ENCODE data around the gene CCDC24.

DNA sequence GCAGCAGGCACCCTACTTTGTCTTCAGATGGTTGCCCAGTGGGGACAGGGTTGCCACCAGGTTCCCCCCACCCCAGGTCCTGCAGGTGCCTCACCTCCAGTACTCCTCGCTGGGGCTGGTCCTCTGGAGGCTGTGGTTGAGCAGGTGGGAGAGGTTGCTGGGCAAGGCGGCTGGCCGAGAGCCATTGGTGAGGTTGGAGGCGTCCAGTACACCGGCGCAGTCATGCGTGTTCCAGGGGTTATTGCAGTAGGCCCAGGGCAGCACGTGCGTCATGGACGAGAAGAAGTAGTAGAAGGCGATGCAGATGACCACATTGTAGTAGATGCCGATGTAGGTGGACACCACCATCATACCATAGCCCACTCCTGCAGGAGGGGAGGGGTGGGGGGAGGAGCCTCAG lies 16.9 kb downstream of the CCDC24 start:
- TF ChIP-seq, protein P1, sequence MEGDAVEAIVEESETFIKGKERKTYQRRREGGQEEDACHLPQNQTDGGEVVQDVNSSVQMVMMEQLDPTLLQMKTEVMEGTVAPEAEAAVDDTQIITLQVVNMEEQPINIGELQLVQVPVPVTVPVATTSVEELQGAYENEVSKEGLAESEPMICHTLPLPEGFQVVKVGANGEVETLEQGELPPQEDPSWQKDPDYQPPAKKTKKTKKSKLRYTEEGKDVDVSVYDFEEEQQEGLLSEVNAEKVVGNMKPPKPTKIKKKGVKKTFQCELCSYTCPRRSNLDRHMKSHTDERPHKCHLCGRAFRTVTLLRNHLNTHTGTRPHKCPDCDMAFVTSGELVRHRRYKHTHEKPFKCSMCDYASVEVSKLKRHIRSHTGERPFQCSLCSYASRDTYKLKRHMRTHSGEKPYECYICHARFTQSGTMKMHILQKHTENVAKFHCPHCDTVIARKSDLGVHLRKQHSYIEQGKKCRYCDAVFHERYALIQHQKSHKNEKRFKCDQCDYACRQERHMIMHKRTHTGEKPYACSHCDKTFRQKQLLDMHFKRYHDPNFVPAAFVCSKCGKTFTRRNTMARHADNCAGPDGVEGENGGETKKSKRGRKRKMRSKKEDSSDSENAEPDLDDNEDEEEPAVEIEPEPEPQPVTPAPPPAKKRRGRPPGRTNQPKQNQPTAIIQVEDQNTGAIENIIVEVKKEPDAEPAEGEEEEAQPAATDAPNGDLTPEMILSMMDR (CRISPR knock-in tag; IDR thresholded peaks at IDR 0.05): no peak
- TF ChIP-seq ZNF878 (CRISPR knock-in tag; IDR thresholded peaks at IDR 0.05) (no peak), POLR2A (IDR thresholded peaks at IDR 0.05; ENCODE audit: insufficient read depth in 1 of 2, low read depth in 2 of 2, low read length in 2 of 2) (no peak), ZNF768 (CRISPR knock-in tag; IDR thresholded peaks at IDR 0.05) (no peak), EP300 (IDR thresholded peaks at IDR 0.05; ENCODE audit: low read depth in 2 of 2, low read length in 2 of 2) (no peak), EP300 (CRISPR knock-in tag; IDR thresholded peaks at IDR 0.05; ENCODE audit: borderline replicate concordance) (no peak)

Measured in HepG2 (cell line).